Right lobe of liver (tissue), 6 donors: ENCODE measurements around the gene GALNT14. TPM values are rescaled to one million over a fixed set of nuclear protein-coding genes. Genes with fewer than 3 reads are reported as not detected.

Experiments used
- ATAC-seq, 4 donors: fragments of 200-7000 bp; cut with Tn5 transposase; one replicate each; pipeline ENCODE4 v1.9.1; 2020; ENCODE audit warnings: mild to moderate bottlenecking in 4 of 4, moderate library complexity in 4 of 4
- DNase-seq, 3 donors: peaks; one replicate each; pipeline ENCODE4 v3.0.0-alpha.2; 2020
- H3K27ac ChIP-seq, 3 donors: fragments of 200-600 bp; one replicate each; pipeline ENCODE4 v1.8.0; 2022
- H3K27me3 ChIP-seq, 2 donors: fragments of 200-600 bp; one replicate each; pipeline ENCODE4 v1.8.0; 2022
- H3K36me3 ChIP-seq, 4 donors: fragments of 200-600 bp; sonication (generic) in 1 of 4; one replicate each; pipeline versions ENCODE4 v1.5.1 to v1.8.0; 2017 to 2022; ENCODE audit warnings: control low read depth in 1 of 4
- H3K4me1 ChIP-seq, 4 donors: fragments of 200-600 bp; sonication (generic) in 1 of 4; one replicate each; pipeline versions ENCODE4 v1.5.1 to v1.8.0; 2017 to 2022; ENCODE audit warnings: control low read depth in 1 of 4
- H3K4me3 ChIP-seq, 3 donors: fragments of 200-600 bp; one replicate each; pipeline ENCODE4 v1.8.0; 2022
- H3K9me3 ChIP-seq, 4 donors: fragments of 200-600 bp; sonication (generic) in 1 of 4; one replicate each; pipeline versions ENCODE4 v1.5.1 to v1.8.0; 2017 to 2022; ENCODE audit warnings: control low read depth in 1 of 4
- CTCF ChIP-seq, 4 donors: fragments of 200-600 bp in 3 of 4; fragments of 450-650 bp in 1 of 4; IDR thresholded peaks; one replicate each; pipeline versions ENCODE4 v1.5.1 to v1.8.0; 2016 to 2022; ENCODE audit warnings: antibody characterized with exemption in 4 of 4, mild to moderate bottlenecking in 2 of 4
- POLR2A ChIP-seq: fragments of 450-650 bp; IDR thresholded peaks from one replicate; pipeline ENCODE4 v1.6.1; 2017; ENCODE audit warnings: antibody characterized with exemption, mild to moderate bottlenecking
- WGBS: methylation state at CpG from one replicate; pipeline ENCODE4 v1.1.6; 2018; ENCODE audit warnings: low coverage, low lambda C conversion rate; ENCODE audit not compliant: insufficient coverage; ENCODE audit errors: missing lambda C conversion rate; 5-methylcytosine and 5-hydroxymethylcytosine counted together
- intact Hi-C, 2 donors: fragments of 100-400 bp; cut with DNase I; formaldehyde crosslinking; loops; one replicate each; pipeline versions ENCODE4 v1.11.2 to v1.14.1; 2022
- total RNA-seq, 6 experiments: library from RNA; depleted of rRNA in 2 of 6; stranded (reverse); fragments of >200 nt in 2 of 6; fragmentation: NEBNext Ultra II Directional in 3 of 6; extraction: Animal tissue kit (Norgen Biotek cat#: 25700) in 3 of 6; gene quantifications; one replicate each; pipeline versions ENCODE4 v1.1.0 to v1.2.4, GENCODE V29; 2016 to 2023
- donor health status: DM: no; HTN: yes; CAD: no.
- donor health status: DM: no; HTN: no; CAD: no.
- donor health status: DM: no; HTN: no; CAD: no.
- donor health status: DM: no; HTN: yes; CAD: no.
- donor health status: DM: no; HTN: yes; CAD: no.

GALNT14 gene
- total RNA-seq, 6 experiments from 2014 or later: 0.37 to 2.8 (median 1.0) TPM

DNA sequence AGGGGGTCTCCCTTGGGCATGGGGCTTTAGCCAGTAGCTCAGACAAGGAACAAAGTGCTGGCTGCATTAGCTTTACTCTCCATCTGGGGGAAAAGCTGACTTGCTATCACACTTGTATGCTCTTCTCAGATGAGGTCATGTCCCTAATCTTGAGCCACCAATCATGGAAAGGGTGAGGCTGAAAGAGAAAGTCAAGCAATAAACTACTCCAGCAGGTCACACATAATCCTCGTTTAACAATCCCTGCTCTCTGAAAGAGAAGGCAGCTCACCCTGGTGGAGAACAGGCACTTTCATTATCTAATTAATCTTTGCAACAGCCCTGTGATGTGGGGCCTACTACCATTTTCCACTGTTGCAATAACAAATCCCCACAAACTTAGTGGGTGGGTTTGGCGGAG, 201.3 kb downstream of the GALNT14 start:
- TF ChIP-seq POLR2A (no peak), CTCF (IDR thresholded peaks at IDR 0.05) (no peak)
- Histone ChIP-seq H3K36me3 (no peaks in the 10 kb centered on the region), H3K27ac (no peak overlapping the region), H3K4me3 (no peak overlapping the region), H3K27me3 (no peaks in the 10 kb centered on the region), H3K4me1 (no peaks in the 10 kb centered on the region), H3K9me3 (no peaks in the 10 kb centered on the region)
- intact Hi-C loops: no loop called here
- WGBS: 80% methylated on average over 2 of the region's 2 CpGs
- no peak for DNase-seq
- no peak for ATAC-seq

- Histone ChIP-seq H3K27me3 (no peaks in the 10 kb centered on the region), H3K27ac (no peak overlapping the region), H3K4me1 (no peaks in the 10 kb centered on the region), H3K4me3 (no peak overlapping the region), H3K9me3 (no peaks in the 10 kb centered on the region), H3K36me3 (no peaks in the 10 kb centered on the region)
- TF ChIP-seq CTCF (IDR thresholded peaks at IDR 0.05): no peak
- TF ChIP-seq POLR2A: no peak
- DNase-seq (no peak), ATAC-seq (no peak)
- 64% methylated on average over 8 of the region's 8 CpGs for WGBS
- intact Hi-C loops: no loop called here
Observed at GRCh38 chr2:30935795-30936194, 202.4 kb downstream of the GALNT14 start.

GRCh38 chr2:30934066-30934465, 204.2 kb downstream of the GALNT14 start:
- ATAC-seq (no peak), DNase-seq (no peak)
- no peaks in the 10 kb centered on the region for H3K9me3 ChIP-seq
- H3K4me1 ChIP-seq: no peaks in the 10 kb centered on the region
- WGBS: 49% methylated on average over 2 of the region's 7 CpGs
- H3K27ac ChIP-seq: no peak overlapping the region
- TF ChIP-seq POLR2A: no peak
- no peak for TF ChIP-seq CTCF (IDR thresholded peaks at IDR 0.05)
- no peak overlapping the region for H3K4me3 ChIP-seq
- no peaks in the 10 kb centered on the region for H3K27me3 ChIP-seq
- H3K36me3 ChIP-seq: no peaks in the 10 kb centered on the region
- intact Hi-C loops: no loop called here

DNA sequence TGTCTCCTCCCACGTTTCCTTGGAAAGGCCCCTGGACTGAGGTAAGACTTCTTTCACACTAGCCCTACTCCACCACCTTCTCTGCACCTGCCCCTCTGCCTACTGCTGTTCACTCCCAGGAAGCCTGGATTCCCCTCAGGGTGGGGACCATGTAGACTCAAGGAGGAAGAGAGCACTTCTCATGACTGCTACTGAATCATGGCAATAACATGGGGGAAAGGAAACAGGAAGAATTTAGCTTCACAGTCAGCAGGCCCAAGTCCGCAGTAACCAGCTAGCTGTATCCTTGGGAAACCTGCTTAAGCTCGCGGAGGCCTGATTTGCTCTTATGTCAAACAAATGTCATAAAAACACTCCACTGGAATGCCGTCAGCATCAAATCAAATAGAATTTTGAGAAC, 204.7 kb downstream of the GALNT14 start:
- no peak overlapping the region for H3K4me3 ChIP-seq
- no peaks in the 10 kb centered on the region for H3K27me3 ChIP-seq
- 67% methylated on average over 5 of the region's 5 CpGs for WGBS
- no peaks in the 10 kb centered on the region for H3K4me1 ChIP-seq
- no peaks in the 10 kb centered on the region for H3K9me3 ChIP-seq
- no peak for ATAC-seq
- DNase-seq: no peak
- H3K27ac ChIP-seq: no peak overlapping the region
- intact Hi-C loops: no loop called here
- H3K36me3 ChIP-seq: no peaks in the 10 kb centered on the region
- TF ChIP-seq POLR2A: no peak
- no peak for TF ChIP-seq CTCF (IDR thresholded peaks at IDR 0.05)

DNA sequence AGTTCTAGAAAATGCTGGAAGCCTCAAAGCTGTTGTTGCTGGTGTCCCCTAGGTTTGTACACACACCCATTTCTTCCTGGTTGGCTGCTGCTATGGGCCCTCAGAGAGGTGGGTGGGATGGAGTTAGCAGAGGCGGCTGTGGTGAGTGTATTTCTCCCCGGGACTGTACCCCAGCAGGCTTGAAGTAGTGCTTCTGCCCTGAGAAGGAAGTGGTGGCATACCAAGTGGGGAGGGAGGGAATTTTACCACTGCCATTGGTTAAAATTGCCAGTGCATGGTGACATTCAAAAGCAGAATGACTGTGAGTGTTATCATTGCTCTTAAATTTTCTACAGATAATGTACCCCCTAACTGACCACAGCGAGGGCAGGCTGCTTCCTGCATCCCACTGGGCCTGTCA, 205.4 kb downstream of the GALNT14 start:
- Histone ChIP-seq H3K4me1 (no peaks in the 10 kb centered on the region), H3K27me3 (no peaks in the 10 kb centered on the region), H3K27ac (no peak overlapping the region), H3K36me3 (no peaks in the 10 kb centered on the region), H3K9me3 (no peaks in the 10 kb centered on the region), H3K4me3 (no peak overlapping the region)
- WGBS: 20% methylated on average over 1 of the region's 3 CpGs
- TF ChIP-seq POLR2A (no peak), CTCF (IDR thresholded peaks at IDR 0.05) (no peak)
- intact Hi-C loops: no loop called here
- ATAC-seq (no peak), DNase-seq (no peak)
